ENCODE results near the gene MDH1B.
"Not testable (repeated sequence)": the region's sequence is repeated elsewhere in the genome, so short reads cannot be mapped to it uniquely, and the experiment has no call there.

Gene MDH1B

GRCh38 chr2:206766057-206766930, 1.2 kb upstream of the MDH1B start:
- no peak for DNase-seq

- DNase-seq = no peak
Observed at GRCh38 chr2:206764673-206765241, 371 bp downstream of the MDH1B start.

- no peak for DNase-seq
Observed at GRCh38 chr2:206756816-206757215, 8.3 kb downstream of the MDH1B start.

GRCh38 chr2:206740800-206741199, 24.3 kb downstream of the MDH1B start:
- DNase-seq = no peak

GRCh38 chr2:206739271-206739670, 25.9 kb downstream of the MDH1B start:
- DNase-seq = no peak

GRCh38 chr2:206736935-206737334, 28.2 kb downstream of the MDH1B start:
- no peak for DNase-seq

- DNase-seq = no peak
Observed at GRCh38 chr2:206733341-206733740, 31.8 kb downstream of the MDH1B start.

GRCh38 chr2:206728277-206729199, 36.6 kb downstream of the MDH1B start:
- no peak for DNase-seq

- DNase-seq = no peak
Observed at GRCh38 chr2:206727287-206727686, 37.8 kb downstream of the MDH1B start.

- no peak for DNase-seq
Observed at GRCh38 chr2:206723288-206723687, 41.8 kb downstream of the MDH1B start.

- no peak for DNase-seq
Observed at GRCh38 chr2:206721256-206721920, 43.7 kb downstream of the MDH1B start.

- DNase-seq = no peak
Observed at GRCh38 chr2:206718296-206718695, 46.8 kb downstream of the MDH1B start, which contains the start of gene DYTN. Gene DYTN (minus strand): TSS chr2:206718396. CDS start chr2:206718279, 117 bp downstream.

- DNase-seq = no peak
Observed at GRCh38 chr2:206716623-206717022, 48.5 kb downstream of the MDH1B start.

GRCh38 chr2:206715183-206715582, 49.9 kb downstream of the MDH1B start:
- not testable (repeated sequence) for DNase-seq

GRCh38 chr2:206713746-206714145, 51.4 kb downstream of the MDH1B start:
- no peak for DNase-seq

- DNase-seq = no peak
Observed at GRCh38 chr2:206708286-206708685, 56.8 kb downstream of the MDH1B start.

- no peak for DNase-seq
Observed at GRCh38 chr2:206707164-206707701, 57.9 kb downstream of the MDH1B start.

- DNase-seq = no peak
Observed at GRCh38 chr2:206701952-206702605, 63.0 kb downstream of the MDH1B start.

GRCh38 chr2:206700156-206700555, 65.0 kb downstream of the MDH1B start:
- no peak for DNase-seq

GRCh38 chr2:206698811-206699210, 66.3 kb downstream of the MDH1B start:
- DNase-seq = no peak

GRCh38 chr2:206696910-206697309, 68.2 kb downstream of the MDH1B start:
- no peak for DNase-seq
